SU-DHL-6 (cell line): Measurements from ENCODE around the gene DDIAS.

Source experiments
- CTCF ChIP-seq: fragments of 200-600 bp; sonication (generic); IDR thresholded peaks from one replicate; pipeline ENCODE4 v1.5.1; 2017; ENCODE audit warnings: antibody characterized with exemption, mild to moderate bottlenecking, low read length, moderate library complexity; ENCODE audit not compliant: insufficient read depth, poor library complexity, severe bottlenecking
- EZH2phosphoT487 ChIP-seq: fragments of 200-600 bp; sonication (generic), shearing (Covaris generic); conservative IDR thresholded peaks from 2 replicates; pipeline ENCODE4 v1.6.1; 2018; ENCODE audit warnings: mild to moderate bottlenecking, antibody characterized with exemption, low read length, moderate library complexity, mixed read lengths

GRCh38 chr11:82899186-82899820 is 2.2 kb upstream of the DDIAS start:
- TF ChIP-seq CTCF (no peak), EZH2phosphoT487 (no peak)
